A549 (cell line): ENCODE data around the gene WRAP53. TPM values are rescaled to one million over a fixed set of nuclear protein-coding genes. Genes with fewer than 3 reads are reported as not detected.

Experiments
- ATAC-seq, 2 experiments: fragments of 200-7000 bp in 1 of 2; fragments of >200 bp in 1 of 2; cut with Nextera tagmentation in 1 of 2; cut with Tn5 transposase in 1 of 2; 3 replicates each; pipeline versions ENCODE4 v1.8.0 to v1.9.1; 2018 to 2020; ENCODE audit warnings: mild to moderate bottlenecking in 1 of 2, moderate library complexity in 1 of 2
- CTCF ChIA-PET: fragments of 300-600 bp; sonication (Branson Sonifier 250); formaldehyde crosslinking; extraction: SDS; loops from one replicate; lab custom pipeline; 2021; ENCODE audit warnings: antibody characterized with exemption, inconsistent platforms; lab: Yijun Ruan, JAX
- POLR2A ChIA-PET: fragments of 350-600 bp; formaldehyde crosslinking; extraction: SDS; loops from one replicate; lab custom pipeline; 2021; ENCODE audit warnings: antibody characterized with exemption, inconsistent platforms; lab: Yijun Ruan, JAX
- DNase-seq, 2 experiments: peaks; one replicate each; pipeline versions ENCODE4 v3.0.0 to v3.0.0-alpha.2; 2011 to 2016; ENCODE audit warnings: low read depth in 1 of 2, low spot score in 1 of 2
- FAIRE-seq: peaks from 2 replicates; lab custom pipeline; 2011; peaks lifted over from hg19 to GRCh38; lab: Jason Lieb, UNC
- H3K27ac ChIP-seq, 2 experiments: fragments of >200 bp; sonication (Bioruptor Twin); formaldehyde crosslinking; 3 replicates each; pipeline ENCODE4 v1.5.1; 2016 to 2017
- H3K4me1 ChIP-seq: fragments of >200 bp; sonication (Bioruptor Twin); formaldehyde crosslinking; 3 replicates; pipeline ENCODE4 v1.6.1; 2016
- H3K4me2 ChIP-seq: fragments of >200 bp; sonication (Bioruptor Twin); formaldehyde crosslinking; 3 replicates; pipeline ENCODE4 v1.6.1; 2016
- H3K4me3 ChIP-seq: fragments of >200 bp; sonication (Bioruptor Twin); formaldehyde crosslinking; 3 replicates; pipeline ENCODE4 v1.5.1; 2016
- H3K9me3 ChIP-seq: fragments of >200 bp; sonication (Bioruptor Twin); formaldehyde crosslinking; 3 replicates; pipeline ENCODE4 v1.6.1; 2016
- ATOH8 ChIP-seq: fragments of 250-450 bp; sonication (Bioruptor Pico); IDR thresholded peaks from 2 replicates; pipeline ENCODE4 v1.5.0; 2020; ENCODE audit warnings: low read depth, mild to moderate bottlenecking, moderate library complexity
- CHD2 ChIP-seq: fragments of 150-350 bp; IDR thresholded peaks from 2 replicates; pipeline ENCODE4 v1.6.1; 2014; ENCODE audit warnings: low read length; ENCODE audit not compliant: partially characterized antibody
- GATA3 ChIP-seq: IDR thresholded peaks from 2 replicates; pipeline ENCODE4 v1.6.1; 2012; ENCODE audit warnings: borderline replicate concordance
- HEYL ChIP-seq: fragments of 250-450 bp; sonication (Bioruptor Pico); IDR thresholded peaks from 2 replicates; pipeline ENCODE4 v1.8.0; 2021; ENCODE audit warnings: mild to moderate bottlenecking, moderate library complexity
- HMGXB4 ChIP-seq: fragments of 250-450 bp; sonication (Bioruptor Pico); IDR thresholded peaks from 2 replicates; pipeline ENCODE4 v1.5.0; 2021; ENCODE audit warnings: mild to moderate bottlenecking, moderate library complexity, borderline replicate concordance
- JUN ChIP-seq, 2 experiments: fragments of >200 bp; sonication (Bioruptor Twin); formaldehyde crosslinking; IDR thresholded peaks; 2 replicates in 1 of 2; 3 replicates in 1 of 2; pipeline ENCODE4 v1.6.1; 2016 to 2017
- KDM1A ChIP-seq: fragments of 200-600 bp; sonication (generic); IDR thresholded peaks from 2 replicates; pipeline ENCODE4 v1.6.1; 2016; ENCODE audit warnings: low read depth, mild to moderate bottlenecking
- MAFK ChIP-seq: fragments of 450-650 bp; IDR thresholded peaks from 2 replicates; pipeline ENCODE4 v1.6.1; 2014; ENCODE audit not compliant: partially characterized antibody
- NFE2L2 ChIP-seq: fragments of 150-350 bp; conservative IDR thresholded peaks from 2 replicates; pipeline ENCODE4 v1.6.1; 2014; ENCODE audit warnings: low read length
- PHF8 ChIP-seq: fragments of 200-600 bp; sonication (generic); IDR thresholded peaks from 2 replicates; pipeline ENCODE4 v1.6.1; 2016; ENCODE audit warnings: low read depth, mild to moderate bottlenecking, antibody characterized with exemption, moderate library complexity, borderline replicate concordance
- REST ChIP-seq: fragments of 200-600 bp; sonication (generic); IDR thresholded peaks from 2 replicates; pipeline ENCODE4 v1.6.1; 2016; ENCODE audit warnings: antibody characterized with exemption, mild to moderate bottlenecking, moderate library complexity
- RNF2 ChIP-seq: fragments of 200-600 bp; sonication (generic); IDR thresholded peaks from 2 replicates; pipeline ENCODE4 v1.6.1; 2016; ENCODE audit warnings: low read depth, mild to moderate bottlenecking, antibody characterized with exemption, moderate library complexity, borderline replicate concordance
- SREBF2 ChIP-seq: fragments of 450-650 bp; IDR thresholded peaks from 2 replicates; pipeline ENCODE4 v1.6.1; 2014; ENCODE audit warnings: mild to moderate bottlenecking, moderate library complexity
- TP53 ChIP-seq: fragments of 250-450 bp; sonication (Bioruptor Pico); IDR thresholded peaks from 2 replicates; pipeline ENCODE4 v1.5.0; 2021; ENCODE audit warnings: mild to moderate bottlenecking, moderate library complexity
- USF2 ChIP-seq: fragments of 450-650 bp; IDR thresholded peaks from 2 replicates; pipeline ENCODE4 v1.6.1; 2014; ENCODE audit warnings: antibody characterized with exemption
- ZFP36 ChIP-seq: fragments of 450-650 bp; IDR thresholded peaks from 2 replicates; pipeline ENCODE4 v1.6.1; 2014; ENCODE audit warnings: borderline replicate concordance; ENCODE audit not compliant: partially characterized antibody
- ZNF302 ChIP-seq: fragments of 250-450 bp; sonication (Bioruptor Pico); IDR thresholded peaks from 2 replicates; pipeline ENCODE4 v1.9.0; 2021; ENCODE audit warnings: inconsistent platforms, mild to moderate bottlenecking, moderate library complexity
- WGBS: methylation state at CpG from one replicate; pipeline ENCODE4 v1.1.6; 2017; ENCODE audit errors: missing lambda C conversion rate; 5-methylcytosine and 5-hydroxymethylcytosine counted together
- polyA plus RNA-seq, 4 experiments: library from polyadenylated mRNA; depleted of rRNA in 3 of 4; stranded (reverse); fragments of >200 nt; fragmentation: RNase III in 1 of 4; extraction: RNeasy Plus Mini Kit Qiagen cat#74134 plus additional on column Dnase treatment in 1 of 4; gene quantifications; 2 replicates in 3 of 4; 3 replicates in 1 of 4; pipeline ENCODE4 v1.2.3, GENCODE V29; 2011 to 2017

WRAP53 gene
- polyA plus RNA-seq, 2 of the 4 experiments (the other 2 are of a cell fraction) = 15.9 to 34.0 TPM

GRCh38 chr17:7748076-7748775 is 59.9 kb downstream of the WRAP53 start:
- ChIA-PET CTCF (interaction anchor here (0.9 to 8.4 kb wide), 20 partner anchors 8 to 325 kb away, joined by 3 to 114 read pairs (median 4); partner anchors contain the start of genes KDM6B, NAA38, TP53 and WRAP53), POLR2A (no interaction called here)
- DNase-seq = no peak
- TF ChIP-seq JUN (IDR thresholded peaks at IDR 0.05) (no peak), KDM1A (no peak), RNF2 (no peak), HMGXB4 (CRISPR knock-in tag) (no peak), ZNF302 (no peak), USF2 (no peak), SREBF2 (no peak), GATA3 (no peak), ZFP36 (no peak)
- TF ChIP-seq, all 56 proteins: peak for 0
- H3K4me3 ChIP-seq = no peak overlapping the region
- no peak for FAIRE-seq
- H3K4me1 ChIP-seq = peaks cover 12% of the 10 kb centered on the region
- H3K9me3 ChIP-seq = peaks cover 8% of the 10 kb centered on the region; the same call in 1 of the 3 replicates
- no peak for ATAC-seq
- WGBS = 72% methylated on average over 10 of the region's 10 CpGs
- H3K4me2 ChIP-seq = no peak overlapping the region
- H3K27ac ChIP-seq = no peak overlapping the region

GRCh38 chr17:7750321-7750821 is 62.1 kb downstream of the WRAP53 start:
- FAIRE-seq = peak; percentile 79

More at GRCh38 chr17:7750321-7750821, 62.1 kb downstream of the WRAP53 start:
- no peak for ATAC-seq
- ChIA-PET CTCF (interaction anchor here (0.6 to 1.2 kb wide), 2 partner anchors 10 to 280 kb away, joined by 3 read pairs; no protein-coding TSS in a partner anchor), POLR2A (no interaction called here)
- Histone ChIP-seq H3K4me2 (no peak overlapping the region), H3K9me3 (peaks cover 8% of the 10 kb centered on the region; the same call in 1 of the 3 replicates), H3K4me3 (no peak overlapping the region)
- no peak for DNase-seq
- WGBS = 43% methylated on average over 4 of the region's 4 CpGs
- TF ChIP-seq PHF8 (no peak), HEYL (CRISPR knock-in tag) (no peak), RNF2 (no peak), TP53 (CRISPR knock-in tag) (no peak), CHD2 (no peak), ATOH8 (CRISPR knock-in tag) (no peak), GATA3 (no peak), REST (no peak), MAFK (no peak), NFE2L2 (no peak)
- TF ChIP-seq, all 56 proteins: peak for 0
- Histone ChIP-seq H3K27ac (0 out of 6 replicates have a peak overlapping the region, but pooled peaks of 1 of the 2 experiments have one; percentile 11), H3K4me1 (peaks cover 14% of the 10 kb centered on the region)

Other genes starting within 250 kb of the WRAP53 start
- gene FGF11, start 249.0 kb upstream of the WRAP53 start, polyA plus RNA-seq (2011; rRNA removed) = 1.4 and 1.9 TPM in 2 replicates
- 1.1 to 1.8 TPM (median 1.5 TPM) in 3 replicates for gene FGF11, start 249.0 kb upstream of the WRAP53 start, polyA plus RNA-seq (2017; fragmentation: RNase III; extraction: RNeasy Plus Mini Kit Qiagen cat#74134 plus additional on column Dnase treatment)
- 6.5 and 6.9 TPM in 2 replicates for gene CHRNB1, start 243.4 kb upstream of the WRAP53 start, polyA plus RNA-seq (2011; rRNA removed)
- 6.2 to 8.4 TPM (median 8.0 TPM) in 3 replicates for gene CHRNB1, start 243.4 kb upstream of the WRAP53 start, polyA plus RNA-seq (2017; fragmentation: RNase III; extraction: RNeasy Plus Mini Kit Qiagen cat#74134 plus additional on column Dnase treatment)
- 14.4 and 18.2 TPM in 2 replicates for gene ZBTB4, start 208.8 kb upstream of the WRAP53 start, polyA plus RNA-seq (2011; rRNA removed)
- 24.4 to 29.5 TPM (median 28.2 TPM) in 3 replicates for gene ZBTB4, start 208.8 kb upstream of the WRAP53 start, polyA plus RNA-seq (2017; fragmentation: RNase III; extraction: RNeasy Plus Mini Kit Qiagen cat#74134 plus additional on column Dnase treatment)
- not detected in 2 replicates for gene SLC35G6, start 207.0 kb upstream of the WRAP53 start, polyA plus RNA-seq (2011; rRNA removed)
- not detected in 3 replicates for gene SLC35G6, start 207.0 kb upstream of the WRAP53 start, polyA plus RNA-seq (2017; fragmentation: RNase III; extraction: RNeasy Plus Mini Kit Qiagen cat#74134 plus additional on column Dnase treatment)
- 22.8 and 57.1 TPM in 2 replicates for gene POLR2A, start 204.1 kb upstream of the WRAP53 start, polyA plus RNA-seq (2011; rRNA removed)
- gene POLR2A, start 204.1 kb upstream of the WRAP53 start, polyA plus RNA-seq (2017; fragmentation: RNase III; extraction: RNeasy Plus Mini Kit Qiagen cat#74134 plus additional on column Dnase treatment) = 65.6 to 69.6 TPM (median 67.4 TPM) in 3 replicates
- gene TNFSF12, start 139.4 kb upstream of the WRAP53 start, polyA plus RNA-seq (2011; rRNA removed) = 11.9 and 12.4 TPM in 2 replicates
- gene TNFSF12, start 139.4 kb upstream of the WRAP53 start, polyA plus RNA-seq (2017; fragmentation: RNase III; extraction: RNeasy Plus Mini Kit Qiagen cat#74134 plus additional on column Dnase treatment) = 7.9 to 9.9 TPM (median 9.7 TPM) in 3 replicates
- gene TNFSF13, start 129.7 kb upstream of the WRAP53 start, polyA plus RNA-seq (2011; rRNA removed) = 1.0 TPM in 2 replicates
- gene TNFSF13, start 129.7 kb upstream of the WRAP53 start, polyA plus RNA-seq (2017; fragmentation: RNase III; extraction: RNeasy Plus Mini Kit Qiagen cat#74134 plus additional on column Dnase treatment) = 0.41 to 0.78 TPM (median 0.61 TPM) in 3 replicates
- gene SENP3, start 126.6 kb upstream of the WRAP53 start, polyA plus RNA-seq (2011; rRNA removed) = 150 and 165 TPM in 2 replicates
- gene SENP3, start 126.6 kb upstream of the WRAP53 start, polyA plus RNA-seq (2017; fragmentation: RNase III; extraction: RNeasy Plus Mini Kit Qiagen cat#74134 plus additional on column Dnase treatment) = 104 to 119 TPM (median 114 TPM) in 3 replicates
- gene CD68, start 108.8 kb upstream of the WRAP53 start, polyA plus RNA-seq (2011; rRNA removed) = 14.9 and 17.7 TPM in 2 replicates
- gene CD68, start 108.8 kb upstream of the WRAP53 start, polyA plus RNA-seq (2017; fragmentation: RNase III; extraction: RNeasy Plus Mini Kit Qiagen cat#74134 plus additional on column Dnase treatment) = 6.5 to 11.6 TPM (median 9.8 TPM) in 3 replicates
- gene MPDU1, start 104.6 kb upstream of the WRAP53 start, polyA plus RNA-seq (2011; rRNA removed) = 148 and 204 TPM in 2 replicates
- gene MPDU1, start 104.6 kb upstream of the WRAP53 start, polyA plus RNA-seq (2017; fragmentation: RNase III; extraction: RNeasy Plus Mini Kit Qiagen cat#74134 plus additional on column Dnase treatment) = 126 to 134 TPM (median 127 TPM) in 3 replicates
- gene SOX15, start 98.4 kb upstream of the WRAP53 start, polyA plus RNA-seq (2011; rRNA removed) = 0.05 and 0.11 TPM in 2 replicates
- gene SOX15, start 98.4 kb upstream of the WRAP53 start, polyA plus RNA-seq (2017; fragmentation: RNase III; extraction: RNeasy Plus Mini Kit Qiagen cat#74134 plus additional on column Dnase treatment) = 0.19 to 0.30 TPM (median 0.22 TPM) in 3 replicates
- 40.7 and 45.3 TPM in 2 replicates for gene FXR2, start 73.6 kb upstream of the WRAP53 start, polyA plus RNA-seq (2011; rRNA removed)
- gene FXR2, start 73.6 kb upstream of the WRAP53 start, polyA plus RNA-seq (2017; fragmentation: RNase III; extraction: RNeasy Plus Mini Kit Qiagen cat#74134 plus additional on column Dnase treatment) = 38.9 to 45.2 TPM (median 42.9 TPM) in 3 replicates
- gene SAT2, start 60.7 kb upstream of the WRAP53 start, polyA plus RNA-seq (2011; rRNA removed) = 38.1 and 44.4 TPM in 2 replicates
- gene SAT2, start 60.7 kb upstream of the WRAP53 start, polyA plus RNA-seq (2017; fragmentation: RNase III; extraction: RNeasy Plus Mini Kit Qiagen cat#74134 plus additional on column Dnase treatment) = 59.8 to 76.3 TPM (median 70.1 TPM) in 3 replicates
- 0.31 and 0.34 TPM in 2 replicates for gene SHBG, start 58.3 kb upstream of the WRAP53 start, polyA plus RNA-seq (2011; rRNA removed)
- gene SHBG, start 58.3 kb upstream of the WRAP53 start, polyA plus RNA-seq (2017; fragmentation: RNase III; extraction: RNeasy Plus Mini Kit Qiagen cat#74134 plus additional on column Dnase treatment) = 0.37 to 0.63 TPM (median 0.50 TPM) in 3 replicates
- gene ATP1B2, start 37.6 kb upstream of the WRAP53 start, polyA plus RNA-seq (2011; rRNA removed) = 0.16 and 0.20 TPM in 2 replicates
- gene ATP1B2, start 37.6 kb upstream of the WRAP53 start, polyA plus RNA-seq (2017; fragmentation: RNase III; extraction: RNeasy Plus Mini Kit Qiagen cat#74134 plus additional on column Dnase treatment) = 0.05 to 0.26 TPM (median 0.10 TPM) in 3 replicates
- 65.9 and 80.1 TPM in 2 replicates for gene TP53, start 987 bp upstream of the WRAP53 start, polyA plus RNA-seq (2011; rRNA removed)
- 53.1 to 64.0 TPM (median 59.4 TPM) in 3 replicates for gene TP53, start 987 bp upstream of the WRAP53 start, polyA plus RNA-seq (2017; fragmentation: RNase III; extraction: RNeasy Plus Mini Kit Qiagen cat#74134 plus additional on column Dnase treatment)
- gene EFNB3, start 16.7 kb downstream of the WRAP53 start, polyA plus RNA-seq (2011; rRNA removed) = 1.9 and 2.1 TPM in 2 replicates
- 0.96 to 1.9 TPM (median 1.7 TPM) in 3 replicates for gene EFNB3, start 16.7 kb downstream of the WRAP53 start, polyA plus RNA-seq (2017; fragmentation: RNase III; extraction: RNeasy Plus Mini Kit Qiagen cat#74134 plus additional on column Dnase treatment)
- 0.08 TPM in 2 replicates for gene DNAH2, start 29.3 kb downstream of the WRAP53 start, polyA plus RNA-seq (2011; rRNA removed)
- 0.01 to 0.05 TPM (median 0.03 TPM) in 3 replicates for gene DNAH2, start 29.3 kb downstream of the WRAP53 start, polyA plus RNA-seq (2017; fragmentation: RNase III; extraction: RNeasy Plus Mini Kit Qiagen cat#74134 plus additional on column Dnase treatment)
- gene KDM6B, start 145.7 kb downstream of the WRAP53 start, polyA plus RNA-seq (2011; rRNA removed) = 1.3 and 3.3 TPM in 2 replicates
- gene KDM6B, start 145.7 kb downstream of the WRAP53 start, polyA plus RNA-seq (2017; fragmentation: RNase III; extraction: RNeasy Plus Mini Kit Qiagen cat#74134 plus additional on column Dnase treatment) = 7.6 to 10.2 TPM (median 8.8 TPM) in 3 replicates
- gene TMEM88, start 166.6 kb downstream of the WRAP53 start, polyA plus RNA-seq (2011; rRNA removed) = 0.48 and 0.57 TPM in 2 replicates
- 0.17 to 0.73 TPM (median 0.33 TPM) in 3 replicates for gene TMEM88, start 166.6 kb downstream of the WRAP53 start, polyA plus RNA-seq (2017; fragmentation: RNase III; extraction: RNeasy Plus Mini Kit Qiagen cat#74134 plus additional on column Dnase treatment)
- 98.9 and 102 TPM in 2 replicates for gene NAA38, start 169.1 kb downstream of the WRAP53 start, polyA plus RNA-seq (2011; rRNA removed)
- gene NAA38, start 169.1 kb downstream of the WRAP53 start, polyA plus RNA-seq (2017; fragmentation: RNase III; extraction: RNeasy Plus Mini Kit Qiagen cat#74134 plus additional on column Dnase treatment) = 268 to 287 TPM (median 275 TPM) in 3 replicates
- gene CYB5D1, start 169.5 kb downstream of the WRAP53 start, polyA plus RNA-seq (2011; rRNA removed) = 17.7 and 20.4 TPM in 2 replicates
- 26.4 to 28.2 TPM (median 28.1 TPM) in 3 replicates for gene CYB5D1, start 169.5 kb downstream of the WRAP53 start, polyA plus RNA-seq (2017; fragmentation: RNase III; extraction: RNeasy Plus Mini Kit Qiagen cat#74134 plus additional on column Dnase treatment)
- 56.3 and 69.7 TPM in 2 replicates for gene CHD3, start 200.3 kb downstream of the WRAP53 start, polyA plus RNA-seq (2011; rRNA removed)
- gene CHD3, start 200.3 kb downstream of the WRAP53 start, polyA plus RNA-seq (2017; fragmentation: RNase III; extraction: RNeasy Plus Mini Kit Qiagen cat#74134 plus additional on column Dnase treatment) = 88.0 to 113 TPM (median 111 TPM) in 3 replicates
- gene RNF227, start 227.8 kb downstream of the WRAP53 start, polyA plus RNA-seq (2011; rRNA removed) = 2.1 and 2.4 TPM in 2 replicates
- 1.7 to 4.1 TPM (median 3.7 TPM) in 3 replicates for gene RNF227, start 227.8 kb downstream of the WRAP53 start, polyA plus RNA-seq (2017; fragmentation: RNase III; extraction: RNeasy Plus Mini Kit Qiagen cat#74134 plus additional on column Dnase treatment)
- 2.4 and 2.7 TPM in 2 replicates for gene KCNAB3, start 241.4 kb downstream of the WRAP53 start, polyA plus RNA-seq (2011; rRNA removed)
- 3.2 to 4.8 TPM (median 3.4 TPM) in 3 replicates for gene KCNAB3, start 241.4 kb downstream of the WRAP53 start, polyA plus RNA-seq (2017; fragmentation: RNase III; extraction: RNeasy Plus Mini Kit Qiagen cat#74134 plus additional on column Dnase treatment)
- gene TRAPPC1, start 243.5 kb downstream of the WRAP53 start, polyA plus RNA-seq (2011; rRNA removed) = 200 and 204 TPM in 2 replicates
- gene TRAPPC1, start 243.5 kb downstream of the WRAP53 start, polyA plus RNA-seq (2017; fragmentation: RNase III; extraction: RNeasy Plus Mini Kit Qiagen cat#74134 plus additional on column Dnase treatment) = 314 to 336 TPM (median 328 TPM) in 3 replicates
- gene CNTROB, start 243.7 kb downstream of the WRAP53 start, polyA plus RNA-seq (2011; rRNA removed) = 23.2 and 28.3 TPM in 2 replicates
- 56.4 to 59.4 TPM (median 57.0 TPM) in 3 replicates for gene CNTROB, start 243.7 kb downstream of the WRAP53 start, polyA plus RNA-seq (2017; fragmentation: RNase III; extraction: RNeasy Plus Mini Kit Qiagen cat#74134 plus additional on column Dnase treatment)